Measurements from ENCODE around the gene CD300E. TPM values are rescaled to one million over a fixed set of nuclear protein-coding genes. Genes with fewer than 3 reads are reported as not detected.

The CD300E gene
- total RNA-seq, 1 experiment from 2014 or later = not detected

DNA sequence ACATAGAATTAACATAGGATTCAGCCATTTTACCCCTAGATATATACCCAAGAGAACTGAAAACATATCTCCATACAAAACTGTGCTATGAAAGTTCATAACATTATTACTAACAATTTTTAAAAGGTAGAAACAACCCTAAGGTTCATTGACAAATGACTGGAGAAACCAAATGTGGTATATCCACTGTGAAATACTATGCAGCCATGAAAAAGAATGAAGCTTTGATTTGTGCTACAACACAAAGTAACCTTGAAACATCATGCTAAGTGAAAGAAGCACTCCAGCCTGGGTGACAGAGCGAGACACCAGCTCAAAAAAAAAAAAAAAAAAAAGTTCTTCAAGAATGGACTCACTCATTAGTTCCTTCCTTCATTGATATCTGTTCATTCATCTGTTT is 32.0 kb downstream of the CD300E start:
- Histone ChIP-seq H4K20me1 (ENCODE audit: insufficient read depth) (no peaks in the 10 kb centered on the region), H3K27ac (ENCODE audit: low read depth, low read length) (no peak overlapping the region), H3K9me3 (ENCODE audit: control insufficient read depth in 1 of 2, insufficient read depth in 1 of 2, low read depth in 1 of 2, low read length in 2 of 2) (no peaks in the 10 kb centered on the region), H3K79me2 (ENCODE audit: insufficient read depth, low read length) (no peaks in the 10 kb centered on the region), H3K4me1 (ENCODE audit: control insufficient read depth in 1 of 2, insufficient read depth in 2 of 2, low read length in 2 of 2) (no peaks in the 10 kb centered on the region), H3K4me2 (ENCODE audit: low read length) (no peak overlapping the region), H3K9me2 (ENCODE audit: insufficient read depth) (no peaks in the 10 kb centered on the region), H3K36me3 (ENCODE audit: control insufficient read depth in 1 of 2, insufficient read depth in 2 of 2, low read length in 2 of 2) (no peaks in the 10 kb centered on the region), H3K9ac (ENCODE audit: low read length) (no peak overlapping the region), H2AFZ (ENCODE audit: low read depth, low read length, poor library complexity, severe bottlenecking) (no peak overlapping the region), H3K4me3 (replicated peaks in 1 of 2; ENCODE audit: low read depth in 1 of 2, low read length in 2 of 2) (no peak overlapping the region), H3K27me3 (ENCODE audit: insufficient read depth, low read length) (peaks cover 60% of the 10 kb centered on the region)
- RAD21 ChIA-PET (ENCODE audit: low non-redundant PET in 1 of 2, low total read pairs in 2 of 2, uncharacterized antibody in 2 of 2, unreplicated experiment in 2 of 2) = interaction anchor here in 1 of 2 experiments (0.6 kb wide), 1 partner anchor 109 kb away, joined by 3 read pairs; no protein-coding TSS in a partner anchor
- CTCF ChIA-PET = interaction anchor here (0.8 to 2.9 kb wide), 3 partner anchors 19 to 66 kb away, joined by 3 to 14 read pairs (median 3); partner anchors contain the start of gene CD300H
- BruUV-seq (replicated peaks) = no TSS peak
- intact Hi-C loops (cut with micrococcal nuclease) = no loop called here
- DNase-seq (ENCODE audit: low read depth, low spot score) (no peak), ATAC-seq (no peak)
- POLR2A ChIA-PET = no interaction called here
- TF ChIP-seq, protein P1, sequence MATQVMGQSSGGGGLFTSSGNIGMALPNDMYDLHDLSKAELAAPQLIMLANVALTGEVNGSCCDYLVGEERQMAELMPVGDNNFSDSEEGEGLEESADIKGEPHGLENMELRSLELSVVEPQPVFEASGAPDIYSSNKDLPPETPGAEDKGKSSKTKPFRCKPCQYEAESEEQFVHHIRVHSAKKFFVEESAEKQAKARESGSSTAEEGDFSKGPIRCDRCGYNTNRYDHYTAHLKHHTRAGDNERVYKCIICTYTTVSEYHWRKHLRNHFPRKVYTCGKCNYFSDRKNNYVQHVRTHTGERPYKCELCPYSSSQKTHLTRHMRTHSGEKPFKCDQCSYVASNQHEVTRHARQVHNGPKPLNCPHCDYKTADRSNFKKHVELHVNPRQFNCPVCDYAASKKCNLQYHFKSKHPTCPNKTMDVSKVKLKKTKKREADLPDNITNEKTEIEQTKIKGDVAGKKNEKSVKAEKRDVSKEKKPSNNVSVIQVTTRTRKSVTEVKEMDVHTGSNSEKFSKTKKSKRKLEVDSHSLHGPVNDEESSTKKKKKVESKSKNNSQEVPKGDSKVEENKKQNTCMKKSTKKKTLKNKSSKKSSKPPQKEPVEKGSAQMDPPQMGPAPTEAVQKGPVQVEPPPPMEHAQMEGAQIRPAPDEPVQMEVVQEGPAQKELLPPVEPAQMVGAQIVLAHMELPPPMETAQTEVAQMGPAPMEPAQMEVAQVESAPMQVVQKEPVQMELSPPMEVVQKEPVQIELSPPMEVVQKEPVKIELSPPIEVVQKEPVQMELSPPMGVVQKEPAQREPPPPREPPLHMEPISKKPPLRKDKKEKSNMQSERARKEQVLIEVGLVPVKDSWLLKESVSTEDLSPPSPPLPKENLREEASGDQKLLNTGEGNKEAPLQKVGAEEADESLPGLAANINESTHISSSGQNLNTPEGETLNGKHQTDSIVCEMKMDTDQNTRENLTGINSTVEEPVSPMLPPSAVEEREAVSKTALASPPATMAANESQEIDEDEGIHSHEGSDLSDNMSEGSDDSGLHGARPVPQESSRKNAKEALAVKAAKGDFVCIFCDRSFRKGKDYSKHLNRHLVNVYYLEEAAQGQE (IDR thresholded peaks at IDR 0.05; ENCODE audit: low read depth) = no peak
- no peak for TF ChIP-seq ZNF274 (IDR thresholded peaks at IDR 0.05; ENCODE audit: low read depth, low read length)
- no peak for TF ChIP-seq POLR2A (IDR thresholded peaks at IDR 0.05; ENCODE audit: borderline replicate concordance, extremely low read depth, insufficient read depth, insufficient read length)
- TF ChIP-seq ELF1 (IDR thresholded peaks at IDR 0.05; ENCODE audit: borderline replicate concordance, low read depth) = no peak
- TF ChIP-seq EGR1 (IDR thresholded peaks at IDR 0.05; ENCODE audit: low read depth) = no peak
- no peak for TF ChIP-seq EZH2 (IDR thresholded peaks at IDR 0.05)
- no peak for TF ChIP-seq SIN3A (IDR thresholded peaks at IDR 0.05; ENCODE audit: low read depth)
- no peak for TF ChIP-seq YY1 (IDR thresholded peaks at IDR 0.05; ENCODE audit: extremely low read depth, insufficient replicate concordance, low read depth, low read length)
- TF ChIP-seq POLR2AphosphoS5 (IDR thresholded peaks at IDR 0.05; ENCODE audit: low read depth, low read length) = no peak
- TF ChIP-seq, protein P2, sequence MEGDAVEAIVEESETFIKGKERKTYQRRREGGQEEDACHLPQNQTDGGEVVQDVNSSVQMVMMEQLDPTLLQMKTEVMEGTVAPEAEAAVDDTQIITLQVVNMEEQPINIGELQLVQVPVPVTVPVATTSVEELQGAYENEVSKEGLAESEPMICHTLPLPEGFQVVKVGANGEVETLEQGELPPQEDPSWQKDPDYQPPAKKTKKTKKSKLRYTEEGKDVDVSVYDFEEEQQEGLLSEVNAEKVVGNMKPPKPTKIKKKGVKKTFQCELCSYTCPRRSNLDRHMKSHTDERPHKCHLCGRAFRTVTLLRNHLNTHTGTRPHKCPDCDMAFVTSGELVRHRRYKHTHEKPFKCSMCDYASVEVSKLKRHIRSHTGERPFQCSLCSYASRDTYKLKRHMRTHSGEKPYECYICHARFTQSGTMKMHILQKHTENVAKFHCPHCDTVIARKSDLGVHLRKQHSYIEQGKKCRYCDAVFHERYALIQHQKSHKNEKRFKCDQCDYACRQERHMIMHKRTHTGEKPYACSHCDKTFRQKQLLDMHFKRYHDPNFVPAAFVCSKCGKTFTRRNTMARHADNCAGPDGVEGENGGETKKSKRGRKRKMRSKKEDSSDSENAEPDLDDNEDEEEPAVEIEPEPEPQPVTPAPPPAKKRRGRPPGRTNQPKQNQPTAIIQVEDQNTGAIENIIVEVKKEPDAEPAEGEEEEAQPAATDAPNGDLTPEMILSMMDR (IDR thresholded peaks at IDR 0.05 in 2 of 3, conservative IDR thresholded peaks at IDR 0.05 in 1 of 3; ENCODE audit: borderline replicate concordance in 1 of 3, insufficient read depth in 1 of 3, low read depth in 2 of 3, low read length in 2 of 3) = no peak
- TF ChIP-seq RAD21 (IDR thresholded peaks at IDR 0.05; ENCODE audit: low read depth) = no peak
- TF ChIP-seq, protein P3, sequence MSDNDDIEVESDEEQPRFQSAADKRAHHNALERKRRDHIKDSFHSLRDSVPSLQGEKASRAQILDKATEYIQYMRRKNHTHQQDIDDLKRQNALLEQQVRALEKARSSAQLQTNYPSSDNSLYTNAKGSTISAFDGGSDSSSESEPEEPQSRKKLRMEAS (IDR thresholded peaks at IDR 0.05) = no peak
- TF ChIP-seq TCF7L2 (IDR thresholded peaks at IDR 0.05; ENCODE audit: borderline replicate concordance, extremely low read depth, insufficient read depth, insufficient read length) = no peak
- TF ChIP-seq JUND (IDR thresholded peaks at IDR 0.05) = no peak
- no peak for TF ChIP-seq CBX3 (IDR thresholded peaks at IDR 0.05; ENCODE audit: low read depth)
- no peak for TF ChIP-seq ZFX (IDR thresholded peaks at IDR 0.05)

Measured in HCT116 (cell line).